Measurements from ENCODE around the gene RALGAPA1.

Gene RALGAPA1

GRCh38 chr14:35571598-35571997, 237.5 kb downstream of the RALGAPA1 start:
- Histone ChIP-seq H3K27ac (ENCODE audit: low read length) (no peak overlapping the region), H3K27me3 (replicated peaks; ENCODE audit: insufficient read depth, low read length) (no peaks in the 10 kb centered on the region), H4K20me1 (ENCODE audit: insufficient read depth, low read length) (no peaks in the 10 kb centered on the region), H3K4me3 (ENCODE audit: low read length) (no peak overlapping the region), H3K4me1 (ENCODE audit: low read length) (0 out of 2 replicates have a peak, but pooled peaks cover 6% of the 10 kb centered on the region), H2AFZ (ENCODE audit: low read length) (no peak overlapping the region), H3K36me3 (replicated peaks; ENCODE audit: insufficient read depth, low read length) (no peaks in the 10 kb centered on the region), H3K9me3 (replicated peaks; ENCODE audit: insufficient read depth, low read length) (no peaks in the 10 kb centered on the region), H3K9me2 (replicated peaks; ENCODE audit: insufficient read depth, low read length) (no peaks in the 10 kb centered on the region), H3K79me2 (ENCODE audit: low read length) (no peaks in the 10 kb centered on the region), H3K4me2 (ENCODE audit: low read depth, low read length) (no peak overlapping the region), H3F3A (ENCODE audit: insufficient read depth, low read length) (no peaks in the 10 kb centered on the region), H3K9ac (ENCODE audit: low read length) (no peak overlapping the region)
- TF ChIP-seq, protein P1, sequence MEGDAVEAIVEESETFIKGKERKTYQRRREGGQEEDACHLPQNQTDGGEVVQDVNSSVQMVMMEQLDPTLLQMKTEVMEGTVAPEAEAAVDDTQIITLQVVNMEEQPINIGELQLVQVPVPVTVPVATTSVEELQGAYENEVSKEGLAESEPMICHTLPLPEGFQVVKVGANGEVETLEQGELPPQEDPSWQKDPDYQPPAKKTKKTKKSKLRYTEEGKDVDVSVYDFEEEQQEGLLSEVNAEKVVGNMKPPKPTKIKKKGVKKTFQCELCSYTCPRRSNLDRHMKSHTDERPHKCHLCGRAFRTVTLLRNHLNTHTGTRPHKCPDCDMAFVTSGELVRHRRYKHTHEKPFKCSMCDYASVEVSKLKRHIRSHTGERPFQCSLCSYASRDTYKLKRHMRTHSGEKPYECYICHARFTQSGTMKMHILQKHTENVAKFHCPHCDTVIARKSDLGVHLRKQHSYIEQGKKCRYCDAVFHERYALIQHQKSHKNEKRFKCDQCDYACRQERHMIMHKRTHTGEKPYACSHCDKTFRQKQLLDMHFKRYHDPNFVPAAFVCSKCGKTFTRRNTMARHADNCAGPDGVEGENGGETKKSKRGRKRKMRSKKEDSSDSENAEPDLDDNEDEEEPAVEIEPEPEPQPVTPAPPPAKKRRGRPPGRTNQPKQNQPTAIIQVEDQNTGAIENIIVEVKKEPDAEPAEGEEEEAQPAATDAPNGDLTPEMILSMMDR (IDR thresholded peaks at IDR 0.05; ENCODE audit: low read length) = no peak
- TF ChIP-seq EZH2phosphoT487 (IDR thresholded peaks at IDR 0.05; ENCODE audit: low read length) (no peak), EZH2 (optimal IDR thresholded peaks at IDR 0.05; ENCODE audit: low read depth, low read length) (no peak)
- peak; percentile 53 for DNase-seq

DNA sequence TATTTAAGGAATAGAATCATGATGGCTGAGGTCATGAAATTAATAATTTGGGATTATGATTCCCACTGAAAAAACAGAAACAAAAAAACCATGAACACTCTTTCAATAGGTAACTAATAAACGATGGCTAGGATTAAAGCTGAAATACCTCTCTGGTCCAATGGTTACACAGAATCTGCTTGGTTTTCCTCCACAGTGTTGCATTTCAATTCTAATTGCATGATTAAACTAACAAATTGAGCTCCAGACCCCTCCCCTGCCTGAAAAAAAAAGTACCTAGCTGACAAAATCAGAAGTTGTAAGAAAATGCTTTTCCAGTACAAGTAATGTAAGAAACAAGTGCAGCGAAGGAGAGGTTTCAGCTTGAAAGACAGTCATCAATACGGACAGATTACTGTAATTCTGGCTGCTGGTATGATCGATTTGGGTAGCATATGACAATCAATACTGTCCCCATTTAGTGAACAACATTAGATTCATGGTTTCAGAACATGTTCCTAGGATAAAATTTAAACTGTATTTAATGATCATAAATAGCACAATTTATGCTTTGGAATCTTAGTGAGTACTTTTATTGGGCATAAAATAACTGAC, 243.1 kb downstream of the RALGAPA1 start:
- Histone ChIP-seq H3K36me3 (replicated peaks; ENCODE audit: insufficient read depth, low read length) (no peaks in the 10 kb centered on the region), H3K9me3 (replicated peaks; ENCODE audit: insufficient read depth, low read length) (no peaks in the 10 kb centered on the region), H3F3A (ENCODE audit: insufficient read depth, low read length) (no peaks in the 10 kb centered on the region), H3K79me2 (ENCODE audit: low read length) (no peaks in the 10 kb centered on the region), H2AFZ (ENCODE audit: low read length) (no peak overlapping the region), H3K27me3 (replicated peaks; ENCODE audit: insufficient read depth, low read length) (no peaks in the 10 kb centered on the region), H3K4me1 (ENCODE audit: low read length) (no peaks in the 10 kb centered on the region), H3K27ac (ENCODE audit: low read length) (no peak overlapping the region), H3K4me2 (ENCODE audit: low read depth, low read length) (no peak overlapping the region), H3K9me2 (replicated peaks; ENCODE audit: insufficient read depth, low read length) (no peaks in the 10 kb centered on the region), H4K20me1 (ENCODE audit: insufficient read depth, low read length) (no peaks in the 10 kb centered on the region), H3K4me3 (ENCODE audit: low read length) (no peak overlapping the region), H3K9ac (ENCODE audit: low read length) (no peak overlapping the region)
- DNase-seq = no peak
- TF ChIP-seq EZH2 (optimal IDR thresholded peaks at IDR 0.05; ENCODE audit: low read depth, low read length) (no peak), EZH2phosphoT487 (IDR thresholded peaks at IDR 0.05; ENCODE audit: low read length) (no peak)
- TF ChIP-seq, protein P1 (IDR thresholded peaks at IDR 0.05; ENCODE audit: low read length) = no peak

DNA sequence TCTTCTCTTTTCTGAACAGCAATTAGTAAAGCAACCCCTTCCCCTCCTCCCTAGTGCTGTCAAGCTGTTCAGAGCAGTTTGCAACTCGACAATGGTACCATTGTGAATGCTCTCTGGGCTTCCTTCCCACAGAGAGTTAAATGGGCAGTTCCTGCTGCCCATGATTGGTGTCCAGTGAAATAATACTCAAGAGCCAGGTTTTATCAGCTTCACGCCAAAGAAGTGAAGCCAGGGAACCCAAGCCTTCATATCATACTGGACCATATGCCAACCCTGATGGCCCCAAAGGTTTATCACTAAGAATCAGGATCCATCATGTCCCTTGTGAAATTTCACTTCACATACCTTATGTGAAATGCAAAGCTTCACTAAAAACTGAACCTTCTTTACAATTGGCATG, 250.4 kb downstream of the RALGAPA1 start:
- H3K79me2 ChIP-seq (ENCODE audit: low read length) = no peaks in the 10 kb centered on the region
- TF ChIP-seq EZH2 (optimal IDR thresholded peaks at IDR 0.05; ENCODE audit: low read depth, low read length) = no peak
- TF ChIP-seq, protein P1 (IDR thresholded peaks at IDR 0.05; ENCODE audit: low read length) = no peak
- TF ChIP-seq EZH2phosphoT487 (IDR thresholded peaks at IDR 0.05; ENCODE audit: low read length) = no peak
- no peaks in the 10 kb centered on the region for H3K9me2 ChIP-seq (replicated peaks; ENCODE audit: insufficient read depth, low read length)
- no peaks in the 10 kb centered on the region for H3F3A ChIP-seq (ENCODE audit: insufficient read depth, low read length)
- H3K27ac ChIP-seq (ENCODE audit: low read length) = no peak overlapping the region
- H3K9ac ChIP-seq (ENCODE audit: low read length) = no peak overlapping the region
- DNase-seq = no peak
- no peaks in the 10 kb centered on the region for H3K27me3 ChIP-seq (replicated peaks; ENCODE audit: insufficient read depth, low read length)
- no peak overlapping the region for H3K4me2 ChIP-seq (ENCODE audit: low read depth, low read length)
- H3K36me3 ChIP-seq (replicated peaks; ENCODE audit: insufficient read depth, low read length) = no peaks in the 10 kb centered on the region
- no peaks in the 10 kb centered on the region for H3K4me1 ChIP-seq (ENCODE audit: low read length)
- no peaks in the 10 kb centered on the region for H4K20me1 ChIP-seq (ENCODE audit: insufficient read depth, low read length)
- no peaks in the 10 kb centered on the region for H3K9me3 ChIP-seq (replicated peaks; ENCODE audit: insufficient read depth, low read length)
- no peak overlapping the region for H2AFZ ChIP-seq (ENCODE audit: low read length)
- no peak overlapping the region for H3K4me3 ChIP-seq (ENCODE audit: low read length)

All from MM.1S (cell line).